ENCODE measurements around the gene CCDC188. TPM values are rescaled to one million over a fixed set of nuclear protein-coding genes. Genes with fewer than 3 reads are reported as not detected.

CCDC188 gene
- total and polyA plus RNA-seq, 2 of the 8 experiments (the other 6 are each of a cell fraction or from before 2014, with no cell fraction given): not detected

- Histone ChIP-seq H2BK15ac (ENCODE audit: low read length) (no peak overlapping the region), H3K14ac (ENCODE audit: insufficient read length) (no peak overlapping the region), H3K23me2 (ENCODE audit: low read depth, low read length) (no peaks in the 10 kb centered on the region), H4K20me1 (replicated peaks in 1 of 2; ENCODE audit: control insufficient read depth in 1 of 2, insufficient read depth in 2 of 2, low read length in 2 of 2) (peaks cover 2 to 18% of the 10 kb centered on the region in 2 experiments), H3K4ac (replicated peaks; ENCODE audit: insufficient read length, low read depth, low read length) (no peak overlapping the region), H3K4me1 (replicated peaks in 1 of 4; ENCODE audit: control insufficient read depth in 3 of 4, insufficient read depth in 4 of 4, low read length in 3 of 4) (no peaks in the 10 kb centered on the region), H2BK12ac (ENCODE audit: low read depth, low read length) (no peak overlapping the region), H3K18ac (ENCODE audit: extremely low read depth, low read length) (no peak overlapping the region), H2AFZ (ENCODE audit: low read length) (no peak overlapping the region), H3K79me1 (ENCODE audit: low read depth, low read length) (peaks cover 6% of the 10 kb centered on the region), H4K8ac (ENCODE audit: extremely low read depth, insufficient read depth, low read length) (no peak overlapping the region; the same call in 1 of the 2 replicates), H3K36me3 (ENCODE audit: control insufficient read depth in 2 of 4, insufficient read depth in 4 of 4, low read length in 3 of 4) (peaks cover 0 to 6% (median 2%) of the 10 kb centered on the region in 4 experiments; a peak in 1 of 8 replicates), H4K5ac (ENCODE audit: insufficient read length, low read depth, low read length) (no peak overlapping the region), H2BK120ac (replicated peaks; ENCODE audit: low read depth, low read length) (no peak overlapping the region), H3K27ac (ENCODE audit: low read depth, low read length) (no peak overlapping the region), H2AK5ac (ENCODE audit: low read depth, low read length) (no peak overlapping the region), H2BK5ac (ENCODE audit: low read depth, low read length) (no peak overlapping the region), H3K56ac (replicated peaks; ENCODE audit: insufficient read length, low read depth, low read length) (no peak overlapping the region), H3K4me2 (ENCODE audit: insufficient read depth in 1 of 2, low read depth in 2 of 2, low read length in 2 of 2) (no peak overlapping the region), H3K27me3 (replicated peaks in 1 of 4; ENCODE audit: control insufficient read depth in 3 of 4, extremely low read depth in 1 of 4, insufficient read depth in 3 of 4, low read length in 3 of 4) (no peaks in the 10 kb centered on the region), H4K91ac (replicated peaks; ENCODE audit: insufficient read length, low read length) (no peak overlapping the region), H2BK20ac (ENCODE audit: low read length) (no peak overlapping the region), H3K23ac (ENCODE audit: insufficient read length) (no peak overlapping the region), H3K9me3 (ENCODE audit: insufficient read depth in 2 of 2, low read depth in 1 of 2, low read length in 1 of 2) (no peaks in the 10 kb centered on the region), H3K9ac (replicated peaks in 1 of 4; ENCODE audit: extremely low read depth in 1 of 4, low read depth in 3 of 4, low read length in 3 of 4) (no peak overlapping the region), H3K79me2 (ENCODE audit: control insufficient read depth in 1 of 2, insufficient read depth in 2 of 2, low read length in 2 of 2) (no peaks in the 10 kb centered on the region), H3K4me3 (ENCODE audit: extremely low read depth in 1 of 4, insufficient read depth in 2 of 4, low read depth in 3 of 4, low read length in 4 of 4) (no peak overlapping the region)
- ChIA-PET CTCF (ENCODE audit: partially characterized antibody) (interaction anchor here (0.7 to 1.1 kb wide), 2 partner anchors 12 to 60 kb away, joined by 3 read pairs; no protein-coding TSS in a partner anchor), POLR2A (ENCODE audit: partially characterized antibody) (interaction anchor here (2.0 to 10.1 kb wide), 3 partner anchors 16 to 24 kb away, joined by 11 to 104 read pairs (median 14); partner anchors contain the start of gene TRMT2A)
- DNase-seq (ENCODE audit: low read depth in 1 of 2, low spot score in 2 of 2) (no peak), FAIRE-seq (no peak)
- 94% methylated on average over 36 of the region's 65 CpGs; no CpG with 5 or more reads in 1 of the 2 experiments for WGBS, 2 experiments (ENCODE audit: extremely low coverage in 1 of 2, insufficient coverage in 1 of 2, insufficient read length in 1 of 2, insufficient replicate concordance in 2 of 2, low coverage in 1 of 2, low lambda C conversion rate in 2 of 2, missing lambda C conversion rate in 1 of 2)
- TF ChIP-seq SP4 (IDR thresholded peaks at IDR 0.05; ENCODE audit: low read length) (no peak), SIRT6 (IDR thresholded peaks at IDR 0.05; ENCODE audit: low read length) (no peak), TEAD4 (IDR thresholded peaks at IDR 0.05; ENCODE audit: low read depth, low read length) (no peak), MAFK (IDR thresholded peaks at IDR 0.05; ENCODE audit: low read depth, low read length) (no peak), NANOG (IDR thresholded peaks at IDR 0.05; ENCODE audit: insufficient read depth, low read depth, low read length, poor library complexity, severe bottlenecking) (no peak), HDAC6 (IDR thresholded peaks at IDR 0.05; ENCODE audit: low read depth, low read length) (no peak), SP2 (IDR thresholded peaks at IDR 0.05; ENCODE audit: low read length) (no peak), POU5F1 (IDR thresholded peaks at IDR 0.05; ENCODE audit: low read depth, low read length) (no peak), BACH1 (IDR thresholded peaks at IDR 0.05; ENCODE audit: low read length) (no peak), KDM5A (IDR thresholded peaks at IDR 0.05; ENCODE audit: low read length) (no peak)
Observed at GRCh38 chr22:20142711-20143621, 7.9 kb downstream of the CCDC188 start.
